ENCODE results near the gene LEAP2. TPM values are rescaled to one million over a fixed set of nuclear protein-coding genes. Genes with fewer than 3 reads are reported as not detected.

Gene LEAP2
- total and polyA plus RNA-seq, 10 donors: 1.9 to 6.1 (median 2.6) TPM

GRCh38 chr5:132866342-132867045, 7.0 kb upstream of the LEAP2 start, which contains the start of the genes GDF9 and UQCRQ:
TSS of gene GDF9 (minus strand) at chr5:132866469. CDS start at chr5:132864533, 1,936 bp downstream.
TSS of gene UQCRQ (plus strand) at chr5:132866642. CDS start at chr5:132866882, 240 bp downstream.
- DNase-seq: peak; percentile 97
- WGBS, 5 donors: 0 to 1% (median 0%) methylated on average over 40 to 55 of the region's 55 CpGs
- peak within 1 kb of the TSS; percentile 82 to 96 (median 94) for H3K27ac ChIP-seq
- H3K4me1 ChIP-seq: peaks cover 0 to 30% (median 25%) of the 10 kb centered on the region in 6 donors
- no peaks in the 10 kb centered on the region for H3K27me3 ChIP-seq (replicated peaks in 1 of 7)
- peaks cover 4 to 41% (median 23%) of the 10 kb centered on the region in 6 donors for H3K36me3 ChIP-seq
- no peaks in the 10 kb centered on the region for H3K9me3 ChIP-seq
- TF ChIP-seq CTCF (IDR thresholded peaks at IDR 0.05 in 8 of 11, conservative IDR thresholded peaks at IDR 0.05 in 3 of 11) (peak in 6 of 11 experiments; percentile 2 to 45 (median 27)), POLR2AphosphoS5 (IDR thresholded peaks at IDR 0.05) (peak; percentile 93 to 98 (median 97)), POLR2A (IDR thresholded peaks at IDR 0.05) (no peak)
- intact Hi-C loops (cut with DNase I; ENCODE audit: low total_unique reads): no loop called here
- H3K4me3 ChIP-seq: peak within 1 kb of the TSS; percentile 60 to 92 (median 82)

- peaks cover 0 to 30% (median 25%) of the 10 kb centered on the region in 6 donors for H3K4me1 ChIP-seq
- peak overlapping the region; percentile 82 to 96 (median 94) for H3K27ac ChIP-seq
- no peak for DNase-seq
- H3K36me3 ChIP-seq: peaks cover 4 to 46% (median 26%) of the 10 kb centered on the region in 6 donors
- H3K27me3 ChIP-seq (replicated peaks in 1 of 7): no peaks in the 10 kb centered on the region
- intact Hi-C loops (cut with DNase I; ENCODE audit: low total_unique reads): no loop called here
- no peaks in the 10 kb centered on the region for H3K9me3 ChIP-seq
- TF ChIP-seq POLR2AphosphoS5 (IDR thresholded peaks at IDR 0.05) (no peak), POLR2A (IDR thresholded peaks at IDR 0.05) (no peak), CTCF (IDR thresholded peaks at IDR 0.05 in 8 of 11, conservative IDR thresholded peaks at IDR 0.05 in 3 of 11) (no peak)
- 2 to 10% (median 2%) methylated on average over 5 to 13 of the region's 13 CpGs for WGBS, 5 donors
- peak overlapping the region; percentile 60 to 92 (median 82) for H3K4me3 ChIP-seq
Measured at GRCh38 chr5:132867046-132867451, 6.4 kb upstream of the LEAP2 start.

GRCh38 chr5:132868754-132869153, 4.7 kb upstream of the LEAP2 start:
- peaks cover 0 to 30% (median 25%) of the 10 kb centered on the region in 6 donors for H3K4me1 ChIP-seq
- WGBS, 5 donors: 85 to 96% (median 90%) methylated on average over 4 of the region's 4 CpGs
- DNase-seq: no peak
- no peak overlapping the region for H3K4me3 ChIP-seq
- no peaks in the 10 kb centered on the region for H3K27me3 ChIP-seq (replicated peaks in 1 of 7)
- H3K27ac ChIP-seq: no peak overlapping the region
- H3K36me3 ChIP-seq: peaks cover 4 to 63% (median 27%) of the 10 kb centered on the region in 6 donors
- no peaks in the 10 kb centered on the region for H3K9me3 ChIP-seq
- intact Hi-C loops (cut with DNase I; ENCODE audit: low total_unique reads): no loop called here
- no peak for TF ChIP-seq POLR2A (IDR thresholded peaks at IDR 0.05)
- no peak for TF ChIP-seq CTCF (IDR thresholded peaks at IDR 0.05 in 8 of 11, conservative IDR thresholded peaks at IDR 0.05 in 3 of 11)
- TF ChIP-seq POLR2AphosphoS5 (IDR thresholded peaks at IDR 0.05): no peak

- Histone ChIP-seq H3K27ac (no peak overlapping the region), H3K4me3 (no peak overlapping the region), H3K27me3 (replicated peaks in 1 of 7) (no peaks in the 10 kb centered on the region), H3K36me3 (peaks cover 4 to 84% (median 34%) of the 10 kb centered on the region in 6 donors), H3K4me1 (peaks cover 0 to 24% (median 19%) of the 10 kb centered on the region in 6 donors), H3K9me3 (no peaks in the 10 kb centered on the region)
- no peak for TF ChIP-seq CTCF (IDR thresholded peaks at IDR 0.05 in 8 of 11, conservative IDR thresholded peaks at IDR 0.05 in 3 of 11)
- TF ChIP-seq POLR2AphosphoS5 (IDR thresholded peaks at IDR 0.05): no peak
- TF ChIP-seq POLR2A (IDR thresholded peaks at IDR 0.05): no peak
- no peak for DNase-seq
- WGBS, 5 donors: 76 to 90% (median 83%) methylated on average over 2 of the region's 2 CpGs
- intact Hi-C loops (cut with DNase I; ENCODE audit: low total_unique reads): no loop called here
Measured at GRCh38 chr5:132870801-132871200, 2.7 kb upstream of the LEAP2 start.
